Measurements from ENCODE around the gene CCER1.

- TF ChIP-seq CTCF (IDR thresholded peaks at IDR 0.05) (no peak), JUND (IDR thresholded peaks at IDR 0.05) (no peak), TCF12 (IDR thresholded peaks at IDR 0.05) (no peak), EP300 (IDR thresholded peaks at IDR 0.05; ENCODE audit: borderline replicate concordance in 1 of 2, low read depth in 1 of 2, low read length in 1 of 2) (no peak), RAD21 (IDR thresholded peaks at IDR 0.05; ENCODE audit: low read length) (no peak), RFX5 (IDR thresholded peaks at IDR 0.05; ENCODE audit: low read length) (no peak), TEAD4 (IDR thresholded peaks at IDR 0.05; ENCODE audit: borderline replicate concordance, insufficient read depth) (no peak), CHD2 (IDR thresholded peaks at IDR 0.05; ENCODE audit: low read length, partially characterized antibody) (no peak), TAF1 (IDR thresholded peaks at IDR 0.05; ENCODE audit: borderline replicate concordance, low read depth, low read length) (no peak), GABPA (IDR thresholded peaks at IDR 0.05; ENCODE audit: low read depth) (no peak), SMC3 (IDR thresholded peaks at IDR 0.05; ENCODE audit: low read depth, low read length) (no peak), POLR2AphosphoS5 (IDR thresholded peaks at IDR 0.05; ENCODE audit: low read depth, low read length) (no peak)
Observed at GRCh38 chr12:90979951-90980350, 25.0 kb upstream of the CCER1 start.

Measured in SK-N-SH (cell line).